SK-N-SH (cell line): ENCODE measurements around the gene TLR7. TPM values are rescaled to one million over a fixed set of nuclear protein-coding genes. Genes with fewer than 3 reads are reported as not detected.

Experiments
- CTCF ChIA-PET: fragments of 300-600, 350-600 bp; formaldehyde crosslinking; extraction: SDS; loops from one replicate; lab custom pipeline; 2021; lab: Yijun Ruan, JAX
- POLR2A ChIA-PET: fragments of 350-600 bp; sonication (Branson Sonifier 250); formaldehyde crosslinking; extraction: SDS; loops from one replicate; lab custom pipeline; 2020; ENCODE audit warnings: antibody characterized with exemption, inconsistent platforms; lab: Yijun Ruan, JAX
- DNase-seq: peaks from one replicate; pipeline ENCODE4 v3.0.0; 2012
- H2AFZ ChIP-seq: fragments of 200-600 bp; sonication (generic); 2 replicates; pipeline ENCODE4 v1.8.1; 2016; ENCODE audit warnings: antibody characterized with exemption, mild to moderate bottlenecking, low read depth
- H3F3A ChIP-seq: fragments of 200-600 bp; sonication (generic); replicated peaks from 2 replicates; pipeline ENCODE3; 2016; ENCODE audit warnings: antibody characterized with exemption, mild to moderate bottlenecking; ENCODE audit not compliant: insufficient read depth
- H3K27ac ChIP-seq, 2 experiments: fragments of 200-500 bp in 1 of 2; fragments of 200-600 bp in 1 of 2; sonication (Bioruptor generic) in 1 of 2; sonication (generic), shearing (Covaris generic) in 1 of 2; 2 replicates each; pipeline versions ENCODE4 v1.5.1 to v1.6.1; 2014 to 2016; ENCODE audit warnings: low read depth in 2 of 2, inconsistent platforms in 1 of 2, low read length in 1 of 2, mild to moderate bottlenecking in 1 of 2, mixed read lengths in 1 of 2
- H3K27me3 ChIP-seq: fragments of 200-600 bp; sonication (generic), shearing (Covaris generic); 2 replicates; pipeline ENCODE4 v1.6.1; 2016; ENCODE audit warnings: mixed run types; ENCODE audit not compliant: insufficient read depth
- H3K36me3 ChIP-seq, 2 experiments: fragments of 200-500 bp in 1 of 2; fragments of 200-600 bp in 1 of 2; sonication (Bioruptor generic) in 1 of 2; sonication (generic) in 1 of 2; replicated peaks in 1 of 2; 2 replicates each; pipeline versions ENCODE3 to v1.5.1; 2014 to 2016; ENCODE audit warnings: low read length in 1 of 2, mild to moderate bottlenecking in 1 of 2; ENCODE audit not compliant: insufficient read depth in 2 of 2, control insufficient read depth in 1 of 2
- H3K4me1 ChIP-seq, 2 experiments: fragments of 200-500 bp in 1 of 2; fragments of 200-600 bp in 1 of 2; sonication (Bioruptor generic) in 1 of 2; sonication (generic), shearing (Covaris generic) in 1 of 2; 2 replicates each; pipeline versions ENCODE4 v1.5.1 to v1.6.1; 2014 to 2016; ENCODE audit warnings: low read depth in 1 of 2, low read length in 1 of 2, mixed run types in 1 of 2; ENCODE audit not compliant: insufficient read depth in 2 of 2, control insufficient read depth in 1 of 2
- H3K4me2 ChIP-seq: fragments of 200-600 bp; sonication (generic), shearing (Covaris generic); 2 replicates; pipeline ENCODE4 v1.6.1; 2017; ENCODE audit warnings: mixed run types
- H3K4me3 ChIP-seq, 2 experiments: fragments of 200-500 bp in 1 of 2; fragments of 200-600 bp in 1 of 2; sonication (Bioruptor generic) in 1 of 2; sonication (generic), shearing (Covaris generic) in 1 of 2; 2 replicates each; pipeline versions ENCODE4 v1.5.1 to v1.8.1; 2014 to 2016; ENCODE audit warnings: low read depth in 2 of 2, inconsistent platforms in 1 of 2, low read length in 1 of 2, mild to moderate bottlenecking in 1 of 2, mixed read lengths in 1 of 2, moderate library complexity in 1 of 2
- H3K79me2 ChIP-seq: fragments of 200-600 bp; sonication (generic); 2 replicates; pipeline ENCODE4 v1.8.1; 2017; ENCODE audit warnings: mild to moderate bottlenecking; ENCODE audit not compliant: insufficient read depth
- H3K9ac ChIP-seq: fragments of 200-600 bp; sonication (generic); 2 replicates; pipeline ENCODE4 v1.6.1; 2017; ENCODE audit warnings: mixed run types
- H3K9me2 ChIP-seq: fragments of 200-600 bp; sonication (generic); 2 replicates; pipeline ENCODE4 v1.6.1; 2017; ENCODE audit warnings: mixed run types
- H3K9me3 ChIP-seq: fragments of 200-600 bp; sonication (generic); 2 replicates; pipeline ENCODE4 v1.6.1; 2017; ENCODE audit warnings: mixed run types, mild to moderate bottlenecking, moderate library complexity
- H4K20me1 ChIP-seq: fragments of 200-600 bp; sonication (generic); 2 replicates; pipeline ENCODE4 v1.6.1; 2017; ENCODE audit warnings: mild to moderate bottlenecking, mixed run types; ENCODE audit not compliant: insufficient read depth
- ELF1 ChIP-seq: IDR thresholded peaks from 2 replicates; pipeline ENCODE4 v1.4.0; 2012
- FOXM1 ChIP-seq: IDR thresholded peaks from 2 replicates; pipeline ENCODE4 v1.4.0; 2012; ENCODE audit warnings: low read depth, mild to moderate bottlenecking
- JUND ChIP-seq: IDR thresholded peaks from 2 replicates; pipeline ENCODE4 v1.4.0; 2012
- MEF2A ChIP-seq: IDR thresholded peaks from 2 replicates; pipeline ENCODE4 v1.4.0; 2012; ENCODE audit warnings: low read depth, borderline replicate concordance
- NFIC ChIP-seq: IDR thresholded peaks from 2 replicates; pipeline ENCODE4 v1.4.0; 2012; ENCODE audit warnings: borderline replicate concordance
- NRF1 ChIP-seq: IDR thresholded peaks from 2 replicates; pipeline ENCODE4 v1.6.1; 2012; ENCODE audit warnings: low read depth, mild to moderate bottlenecking, low read length
- POLR2AphosphoS5 ChIP-seq: IDR thresholded peaks from 2 replicates; pipeline ENCODE4 v1.6.1; 2012; ENCODE audit warnings: low read depth, low read length
- SMC3 ChIP-seq: IDR thresholded peaks from 2 replicates; pipeline ENCODE4 v1.6.1; 2012; ENCODE audit warnings: low read depth, low read length, improper control_type of control experiment
- TCF12 ChIP-seq: IDR thresholded peaks from 2 replicates; pipeline ENCODE4 v1.4.0; 2012
- WGBS: methylation state at CpG from one replicate; pipeline ENCODE4 v1.1.6; 2017; ENCODE audit warnings: low lambda C conversion rate; 5-methylcytosine and 5-hydroxymethylcytosine counted together
- polyA plus RNA-seq, 3 experiments: library from polyadenylated mRNA; depleted of rRNA; stranded (reverse); fragments of >200 nt; gene quantifications; 2 replicates each; pipeline ENCODE4 v1.2.3, GENCODE V29; 2012
- TF ChIP-seq, protein P1 (sequence below): IDR thresholded peaks from 2 replicates; pipeline ENCODE4 v1.4.0; 2012; ENCODE audit warnings: low read depth, borderline replicate concordance
- TF ChIP-seq, protein P2 (sequence below): fragments of 200-600 bp; sonication (generic); IDR thresholded peaks from 2 replicates; pipeline ENCODE4 v1.6.1; 2017; ENCODE audit warnings: antibody characterized with exemption, mild to moderate bottlenecking, moderate library complexity
- TF ChIP-seq, protein P3 (sequence below): fragments of 150-350 bp; IDR thresholded peaks from 2 replicates; pipeline ENCODE4 v1.6.1; 2016; ENCODE audit warnings: mild to moderate bottlenecking, low read depth, low read length
- TF ChIP-seq, protein P4 (sequence below): IDR thresholded peaks from 2 replicates; pipeline ENCODE4; 2012

The TLR7 gene
- polyA plus RNA-seq, 1 of the 3 experiments (the other 2 are of a cell fraction) = not detected

DNA sequence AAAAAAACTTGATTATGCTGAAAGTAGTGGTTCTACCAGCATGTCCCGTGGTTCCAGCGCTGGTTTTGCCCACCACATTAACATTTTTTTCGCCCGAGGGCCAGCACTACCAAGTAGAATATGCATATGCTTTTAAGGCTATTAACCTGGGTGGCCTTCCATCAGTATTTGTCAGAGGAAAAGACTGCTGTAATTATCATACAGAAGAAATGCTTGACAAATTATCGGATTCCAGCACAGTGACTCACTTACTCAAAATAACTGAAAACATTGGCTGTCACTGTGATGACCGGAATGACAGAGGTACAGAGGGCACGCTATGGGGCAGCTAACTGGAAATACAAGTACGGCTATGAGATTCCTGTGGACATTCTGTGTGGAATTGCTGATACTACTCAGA, 41.1 kb upstream of the TLR7 start:
- TF ChIP-seq, protein P1, sequence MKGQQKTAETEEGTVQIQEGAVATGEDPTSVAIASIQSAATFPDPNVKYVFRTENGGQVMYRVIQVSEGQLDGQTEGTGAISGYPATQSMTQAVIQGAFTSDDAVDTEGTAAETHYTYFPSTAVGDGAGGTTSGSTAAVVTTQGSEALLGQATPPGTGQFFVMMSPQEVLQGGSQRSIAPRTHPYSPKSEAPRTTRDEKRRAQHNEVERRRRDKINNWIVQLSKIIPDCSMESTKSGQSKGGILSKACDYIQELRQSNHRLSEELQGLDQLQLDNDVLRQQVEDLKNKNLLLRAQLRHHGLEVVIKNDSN = no peak
- TF ChIP-seq POLR2AphosphoS5 = no peak
- TF ChIP-seq, protein P2, sequence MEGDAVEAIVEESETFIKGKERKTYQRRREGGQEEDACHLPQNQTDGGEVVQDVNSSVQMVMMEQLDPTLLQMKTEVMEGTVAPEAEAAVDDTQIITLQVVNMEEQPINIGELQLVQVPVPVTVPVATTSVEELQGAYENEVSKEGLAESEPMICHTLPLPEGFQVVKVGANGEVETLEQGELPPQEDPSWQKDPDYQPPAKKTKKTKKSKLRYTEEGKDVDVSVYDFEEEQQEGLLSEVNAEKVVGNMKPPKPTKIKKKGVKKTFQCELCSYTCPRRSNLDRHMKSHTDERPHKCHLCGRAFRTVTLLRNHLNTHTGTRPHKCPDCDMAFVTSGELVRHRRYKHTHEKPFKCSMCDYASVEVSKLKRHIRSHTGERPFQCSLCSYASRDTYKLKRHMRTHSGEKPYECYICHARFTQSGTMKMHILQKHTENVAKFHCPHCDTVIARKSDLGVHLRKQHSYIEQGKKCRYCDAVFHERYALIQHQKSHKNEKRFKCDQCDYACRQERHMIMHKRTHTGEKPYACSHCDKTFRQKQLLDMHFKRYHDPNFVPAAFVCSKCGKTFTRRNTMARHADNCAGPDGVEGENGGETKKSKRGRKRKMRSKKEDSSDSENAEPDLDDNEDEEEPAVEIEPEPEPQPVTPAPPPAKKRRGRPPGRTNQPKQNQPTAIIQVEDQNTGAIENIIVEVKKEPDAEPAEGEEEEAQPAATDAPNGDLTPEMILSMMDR = no peak
- no peak for TF ChIP-seq SMC3
- no peak for TF ChIP-seq MEF2A
- TF ChIP-seq, protein P3, sequence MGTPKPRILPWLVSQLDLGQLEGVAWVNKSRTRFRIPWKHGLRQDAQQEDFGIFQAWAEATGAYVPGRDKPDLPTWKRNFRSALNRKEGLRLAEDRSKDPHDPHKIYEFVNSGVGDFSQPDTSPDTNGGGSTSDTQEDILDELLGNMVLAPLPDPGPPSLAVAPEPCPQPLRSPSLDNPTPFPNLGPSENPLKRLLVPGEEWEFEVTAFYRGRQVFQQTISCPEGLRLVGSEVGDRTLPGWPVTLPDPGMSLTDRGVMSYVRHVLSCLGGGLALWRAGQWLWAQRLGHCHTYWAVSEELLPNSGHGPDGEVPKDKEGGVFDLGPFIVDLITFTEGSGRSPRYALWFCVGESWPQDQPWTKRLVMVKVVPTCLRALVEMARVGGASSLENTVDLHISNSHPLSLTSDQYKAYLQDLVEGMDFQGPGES = no peak
- TF ChIP-seq ELF1 = no peak
- no peak for TF ChIP-seq TCF12
- TF ChIP-seq JUND = no peak
- TF ChIP-seq, protein P4, sequence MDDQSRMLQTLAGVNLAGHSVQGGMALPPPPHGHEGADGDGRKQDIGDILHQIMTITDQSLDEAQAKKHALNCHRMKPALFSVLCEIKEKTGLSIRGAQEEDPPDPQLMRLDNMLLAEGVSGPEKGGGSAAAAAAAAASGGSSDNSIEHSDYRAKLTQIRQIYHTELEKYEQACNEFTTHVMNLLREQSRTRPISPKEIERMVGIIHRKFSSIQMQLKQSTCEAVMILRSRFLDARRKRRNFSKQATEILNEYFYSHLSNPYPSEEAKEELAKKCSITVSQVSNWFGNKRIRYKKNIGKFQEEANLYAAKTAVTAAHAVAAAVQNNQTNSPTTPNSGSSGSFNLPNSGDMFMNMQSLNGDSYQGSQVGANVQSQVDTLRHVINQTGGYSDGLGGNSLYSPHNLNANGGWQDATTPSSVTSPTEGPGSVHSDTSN = no peak
- Histone ChIP-seq H3K27ac (no peak overlapping the region), H3K79me2 (no peaks in the 10 kb centered on the region), H3K9ac (no peak overlapping the region), H4K20me1 (no peaks in the 10 kb centered on the region), H3K9me2 (no peaks in the 10 kb centered on the region), H3K9me3 (no peaks in the 10 kb centered on the region), H2AFZ (no peak overlapping the region), H3K27me3 (peaks cover 16% of the 10 kb centered on the region), H3K36me3 (no peaks in the 10 kb centered on the region), H3K4me3 (no peak overlapping the region), H3F3A (no peaks in the 10 kb centered on the region), H3K4me2 (no peak overlapping the region), H3K4me1 (peaks cover 0 to 2% of the 10 kb centered on the region in 2 experiments; a peak in 1 of 4 replicates)
- ChIA-PET CTCF (interaction anchor here (1.0 kb wide), 1 partner anchor 52 kb away, joined by 3 read pairs; no protein-coding TSS in a partner anchor), POLR2A (no interaction called here)
- WGBS = 46% methylated on average over 8 of the region's 8 CpGs
- no peak for DNase-seq

DNA sequence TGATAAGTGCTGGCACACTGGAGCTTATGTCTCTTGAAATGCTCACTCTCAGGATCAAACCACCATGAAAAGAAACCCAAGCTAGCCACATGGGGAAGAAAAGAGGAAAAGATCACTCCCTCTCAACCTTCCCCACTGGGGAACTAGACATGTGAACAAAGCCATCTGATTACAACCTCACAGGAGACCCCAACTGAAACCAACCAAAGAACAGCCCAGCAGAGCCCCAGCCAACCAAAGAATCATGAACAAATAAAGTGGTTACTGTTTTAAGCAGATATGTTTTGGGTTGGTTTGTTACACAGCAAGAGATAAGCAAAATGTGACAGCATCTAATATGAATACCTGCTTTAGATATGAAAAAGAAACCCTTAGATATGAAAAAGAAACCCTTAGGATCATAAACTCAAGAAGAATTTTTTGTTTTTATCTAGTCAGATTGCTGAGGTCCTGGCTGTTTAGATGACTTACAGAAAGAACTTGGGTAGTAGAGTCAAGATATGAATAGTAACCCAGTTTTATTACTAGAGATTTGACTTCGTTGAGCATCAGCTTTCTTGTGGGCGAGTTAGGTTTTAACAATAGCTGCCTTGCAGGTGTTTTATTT, 23.7 kb upstream of the TLR7 start:
- no peaks in the 10 kb centered on the region for H3K36me3 ChIP-seq
- no peak for DNase-seq
- TF ChIP-seq NFIC (no peak), FOXM1 (no peak), SMC3 (no peak), NRF1 (no peak)
- TF ChIP-seq, protein P1 = no peak
- no peaks in the 10 kb centered on the region for H3K9me3 ChIP-seq
- no peaks in the 10 kb centered on the region for H3K79me2 ChIP-seq
- H3K9ac ChIP-seq = no peak overlapping the region
- WGBS = 10% methylated on average over 2 of the region's 2 CpGs
- H3F3A ChIP-seq = no peaks in the 10 kb centered on the region
- no peak overlapping the region for H3K4me2 ChIP-seq
- H2AFZ ChIP-seq = no peak overlapping the region
- no peak overlapping the region for H3K4me3 ChIP-seq
- ChIA-PET POLR2A (no interaction called here), CTCF (no interaction called here)
- no peaks in the 10 kb centered on the region for H3K4me1 ChIP-seq
- no peaks in the 10 kb centered on the region for H3K9me2 ChIP-seq
- H3K27me3 ChIP-seq = no peaks in the 10 kb centered on the region; the same call in 1 of the 2 replicates
- no peaks in the 10 kb centered on the region for H4K20me1 ChIP-seq
- no peak overlapping the region for H3K27ac ChIP-seq
